Measurements from ENCODE around the gene ANKRD18B.
"Not testable (repeated sequence)": the region's sequence is repeated elsewhere in the genome, so short reads cannot be mapped to it uniquely, and the experiment has no call there.

The ANKRD18B gene

GRCh38 chr9:33535541-33535940, 11.5 kb downstream of the ANKRD18B start:
- DNase-seq = no peak

GRCh38 chr9:33543463-33543862, 19.4 kb downstream of the ANKRD18B start:
- not testable (repeated sequence) for DNase-seq

- not testable (repeated sequence) for DNase-seq
Measured at GRCh38 chr9:33545715-33546114, 21.7 kb downstream of the ANKRD18B start.

- not testable (repeated sequence) for DNase-seq
Measured at GRCh38 chr9:33548816-33549215, 24.8 kb downstream of the ANKRD18B start.

GRCh38 chr9:33549418-33549817, 25.4 kb downstream of the ANKRD18B start:
- DNase-seq = not testable (repeated sequence)

GRCh38 chr9:33551183-33551582, 27.1 kb downstream of the ANKRD18B start:
- DNase-seq = not testable (repeated sequence)

- peak; percentile 19 for DNase-seq
Measured at GRCh38 chr9:33552315-33552725, 28.3 kb downstream of the ANKRD18B start.

- not testable (repeated sequence) for DNase-seq
Measured at GRCh38 chr9:33560217-33560616, 36.2 kb downstream of the ANKRD18B start.

GRCh38 chr9:33562196-33562595, 38.1 kb downstream of the ANKRD18B start:
- not testable (repeated sequence) for DNase-seq

- DNase-seq = not testable (repeated sequence)
Measured at GRCh38 chr9:33567776-33568175, 43.7 kb downstream of the ANKRD18B start.

GRCh38 chr9:33577786-33578185, 53.7 kb downstream of the ANKRD18B start:
- DNase-seq = not testable (repeated sequence)

GRCh38 chr9:33579996-33580395, 55.9 kb downstream of the ANKRD18B start:
- DNase-seq = not testable (repeated sequence)

GRCh38 chr9:33582686-33583085, 58.6 kb downstream of the ANKRD18B start:
- DNase-seq = not testable (repeated sequence)

GRCh38 chr9:33586128-33586527, 62.1 kb downstream of the ANKRD18B start:
- not testable (repeated sequence) for DNase-seq

GRCh38 chr9:33587799-33588198, 63.7 kb downstream of the ANKRD18B start:
- not testable (repeated sequence) for DNase-seq

GRCh38 chr9:33588876-33589275, 64.8 kb downstream of the ANKRD18B start:
- DNase-seq = not testable (repeated sequence)

- DNase-seq = not testable (repeated sequence)
Measured at GRCh38 chr9:33590857-33591256, 66.8 kb downstream of the ANKRD18B start.

GRCh38 chr9:33596974-33597373, 72.9 kb downstream of the ANKRD18B start:
- DNase-seq = not testable (repeated sequence)

- not testable (repeated sequence) for DNase-seq
Measured at GRCh38 chr9:33597386-33597785, 73.3 kb downstream of the ANKRD18B start.

- DNase-seq = not testable (repeated sequence)
Measured at GRCh38 chr9:33598796-33599379, 74.8 kb downstream of the ANKRD18B start.

GRCh38 chr9:33600911-33601310, 76.9 kb downstream of the ANKRD18B start:
- DNase-seq = not testable (repeated sequence)

- DNase-seq = not testable (repeated sequence)
Measured at GRCh38 chr9:33604249-33604648, 80.2 kb downstream of the ANKRD18B start.

- DNase-seq = not testable (repeated sequence)
Measured at GRCh38 chr9:33604936-33605335, 80.9 kb downstream of the ANKRD18B start.

- DNase-seq = no peak
Measured at GRCh38 chr9:33611358-33611757, 87.3 kb downstream of the ANKRD18B start.

- not testable (repeated sequence) for DNase-seq
Measured at GRCh38 chr9:33612410-33612809, 88.4 kb downstream of the ANKRD18B start.

Data from DMS79 treated with DMSO at 0.1 percent for 48 hours (cell line).